Measurements from ENCODE around the gene CTAGE1.
A peak's percentile ranks its signal among the peaks of the same experiment; 100 is the strongest.
"Not testable (repeated sequence)": the region's sequence is repeated elsewhere in the genome, so short reads cannot be mapped to it uniquely, and the experiment has no call there.

Gene CTAGE1

DNA sequence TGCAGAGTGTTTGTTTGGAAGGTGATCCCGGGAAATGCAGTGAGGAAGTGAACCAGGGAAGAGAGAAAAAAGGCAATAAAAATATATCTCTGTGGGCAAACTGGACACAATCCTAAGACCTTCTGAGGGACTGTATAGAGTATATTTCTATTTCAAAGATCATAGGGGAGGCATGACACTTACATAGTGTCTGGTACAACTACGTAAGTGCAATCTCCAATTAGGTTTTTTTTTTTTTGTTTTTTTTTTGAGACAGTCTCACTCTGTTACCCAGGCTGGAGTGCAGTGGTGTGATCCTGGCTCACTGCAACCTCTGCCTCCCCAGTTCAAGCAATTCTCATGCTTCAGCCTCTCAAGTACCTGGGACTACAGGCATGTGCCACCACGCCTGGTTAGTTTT, 24.6 kb downstream of the CTAGE1 start:
- not testable (repeated sequence) for H3K4me3 ChIP-seq (ENCODE audit: low read depth, low read length); H2AFZ ChIP-seq (ENCODE audit: low read length, unreplicated experiment); H3K79me2 ChIP-seq (ENCODE audit: control insufficient read depth, insufficient read depth, low read length, unreplicated experiment); H3K27me3 ChIP-seq (ENCODE audit: insufficient read depth, low read length); H3K36me3 ChIP-seq (ENCODE audit: insufficient read depth, low read length)
- peaks cover 17% of the 10 kb centered on the region for H3K4me1 ChIP-seq (ENCODE audit: control insufficient read depth, insufficient read depth, low read length, unreplicated experiment)
- peak overlapping the region; percentile 92; the same call in 1 of the 2 replicates for H3K27ac ChIP-seq (ENCODE audit: low read depth, low read length)

DNA sequence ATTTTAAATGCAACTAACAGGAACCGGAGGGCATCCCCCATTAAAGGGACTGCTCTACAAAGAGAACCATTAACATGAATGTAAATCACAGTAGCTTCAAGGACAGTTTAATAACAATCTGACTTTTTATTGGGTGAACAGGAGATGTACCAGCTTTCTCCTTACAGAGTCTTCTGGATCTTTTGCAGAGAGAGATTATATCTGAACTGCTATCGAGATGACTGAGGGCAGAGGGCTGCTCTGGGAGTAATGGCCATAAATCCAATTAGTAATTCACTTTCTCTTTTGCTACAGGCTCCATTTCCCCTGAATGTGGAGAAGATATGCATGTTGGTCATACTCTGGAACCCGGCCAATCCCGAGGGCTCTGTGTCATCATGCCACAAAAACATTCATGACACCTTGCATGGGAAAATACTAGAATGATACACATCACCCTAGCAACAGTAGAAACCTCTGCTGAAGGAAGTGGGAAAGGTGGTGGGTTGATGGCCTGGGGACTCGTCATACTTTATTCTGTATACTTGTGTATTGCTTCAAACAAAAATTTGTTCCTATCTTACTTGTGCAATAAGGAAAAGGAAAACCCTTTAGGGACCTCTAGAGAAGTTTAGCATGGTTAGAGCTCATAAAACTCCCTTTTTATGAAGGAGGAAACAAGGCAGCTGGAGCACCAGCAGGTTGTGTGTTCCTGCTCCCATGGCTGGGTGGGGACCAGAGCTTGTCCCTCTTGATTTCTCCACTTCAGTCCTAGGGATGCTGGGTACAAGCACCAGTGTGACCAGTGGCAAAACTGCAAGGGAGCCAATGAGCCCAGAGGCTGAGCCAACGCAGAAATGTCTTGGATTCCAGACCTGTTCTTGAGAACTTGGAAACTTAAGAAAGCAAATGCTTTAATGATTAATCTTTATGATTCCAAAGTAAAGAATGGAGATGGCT, 26.0 kb downstream of the CTAGE1 start:
- no peak overlapping the region; the same call in 1 of the 2 replicates for H3K4me3 ChIP-seq (ENCODE audit: low read depth, low read length)
- no peak overlapping the region for H2AFZ ChIP-seq (ENCODE audit: low read length, unreplicated experiment)
- no peaks in the 10 kb centered on the region for H3K79me2 ChIP-seq (ENCODE audit: control insufficient read depth, insufficient read depth, low read length, unreplicated experiment)
- H3K36me3 ChIP-seq (ENCODE audit: insufficient read depth, low read length): no peaks in the 10 kb centered on the region
- peaks cover 18% of the 10 kb centered on the region for H3K4me1 ChIP-seq (ENCODE audit: control insufficient read depth, insufficient read depth, low read length, unreplicated experiment)
- peak overlapping the region; percentile 92 for H3K27ac ChIP-seq (ENCODE audit: low read depth, low read length)
- H3K27me3 ChIP-seq (ENCODE audit: insufficient read depth, low read length): no peaks in the 10 kb centered on the region

- no peaks in the 10 kb centered on the region for H3K36me3 ChIP-seq (ENCODE audit: insufficient read depth, low read length)
- no peaks in the 10 kb centered on the region for H3K27me3 ChIP-seq (ENCODE audit: insufficient read depth, low read length)
- no peak overlapping the region for H3K4me3 ChIP-seq (ENCODE audit: low read depth, low read length)
- peaks cover 35% of the 10 kb centered on the region for H3K4me1 ChIP-seq (ENCODE audit: control insufficient read depth, insufficient read depth, low read length, unreplicated experiment)
- no peaks in the 10 kb centered on the region for H3K79me2 ChIP-seq (ENCODE audit: control insufficient read depth, insufficient read depth, low read length, unreplicated experiment)
- H2AFZ ChIP-seq (ENCODE audit: low read length, unreplicated experiment): no peak overlapping the region
- no peak overlapping the region for H3K27ac ChIP-seq (ENCODE audit: low read depth, low read length)
These were observed 29.9 kb downstream of the CTAGE1 start for GRCh38 chr18:22387787-22388186.

DNA sequence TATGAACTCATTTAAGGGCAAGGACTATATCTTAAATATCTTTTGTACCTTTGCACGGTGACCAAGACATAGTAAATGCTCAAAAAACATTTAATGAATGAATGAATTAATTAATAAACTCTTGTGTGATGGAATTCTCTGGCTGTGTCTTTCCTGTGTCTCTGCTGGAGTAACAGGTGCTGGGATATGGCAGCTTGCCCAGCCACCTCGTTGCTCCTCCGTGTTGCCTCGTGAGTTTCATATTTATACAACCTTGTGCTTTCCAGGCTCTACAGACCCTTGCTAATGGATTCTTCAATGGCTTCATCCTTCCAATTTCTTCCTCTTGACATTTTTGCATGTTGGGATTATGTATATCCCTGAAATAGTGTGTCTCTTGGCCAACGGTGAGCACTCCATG, 30.4 kb downstream of the CTAGE1 start:
- Histone ChIP-seq H3K36me3 (ENCODE audit: insufficient read depth, low read length) (no peaks in the 10 kb centered on the region), H3K4me3 (ENCODE audit: low read depth, low read length) (no peak overlapping the region), H2AFZ (ENCODE audit: low read length, unreplicated experiment) (no peak overlapping the region), H3K4me1 (ENCODE audit: control insufficient read depth, insufficient read depth, low read length, unreplicated experiment) (peaks cover 34% of the 10 kb centered on the region), H3K79me2 (ENCODE audit: control insufficient read depth, insufficient read depth, low read length, unreplicated experiment) (no peaks in the 10 kb centered on the region), H3K27me3 (ENCODE audit: insufficient read depth, low read length) (no peaks in the 10 kb centered on the region), H3K27ac (ENCODE audit: low read depth, low read length) (no peak overlapping the region)

GRCh38 chr18:22385718-22386117, 32.0 kb downstream of the CTAGE1 start:
- Histone ChIP-seq H2AFZ (ENCODE audit: low read length, unreplicated experiment) (no peak overlapping the region), H3K27ac (ENCODE audit: low read depth, low read length) (peak overlapping the region; percentile 90), H3K79me2 (ENCODE audit: control insufficient read depth, insufficient read depth, low read length, unreplicated experiment) (no peaks in the 10 kb centered on the region), H3K4me3 (ENCODE audit: low read depth, low read length) (no peak overlapping the region), H3K36me3 (ENCODE audit: insufficient read depth, low read length) (no peaks in the 10 kb centered on the region), H3K27me3 (ENCODE audit: insufficient read depth, low read length) (no peaks in the 10 kb centered on the region), H3K4me1 (ENCODE audit: control insufficient read depth, insufficient read depth, low read length, unreplicated experiment) (peaks cover 19% of the 10 kb centered on the region)

DNA sequence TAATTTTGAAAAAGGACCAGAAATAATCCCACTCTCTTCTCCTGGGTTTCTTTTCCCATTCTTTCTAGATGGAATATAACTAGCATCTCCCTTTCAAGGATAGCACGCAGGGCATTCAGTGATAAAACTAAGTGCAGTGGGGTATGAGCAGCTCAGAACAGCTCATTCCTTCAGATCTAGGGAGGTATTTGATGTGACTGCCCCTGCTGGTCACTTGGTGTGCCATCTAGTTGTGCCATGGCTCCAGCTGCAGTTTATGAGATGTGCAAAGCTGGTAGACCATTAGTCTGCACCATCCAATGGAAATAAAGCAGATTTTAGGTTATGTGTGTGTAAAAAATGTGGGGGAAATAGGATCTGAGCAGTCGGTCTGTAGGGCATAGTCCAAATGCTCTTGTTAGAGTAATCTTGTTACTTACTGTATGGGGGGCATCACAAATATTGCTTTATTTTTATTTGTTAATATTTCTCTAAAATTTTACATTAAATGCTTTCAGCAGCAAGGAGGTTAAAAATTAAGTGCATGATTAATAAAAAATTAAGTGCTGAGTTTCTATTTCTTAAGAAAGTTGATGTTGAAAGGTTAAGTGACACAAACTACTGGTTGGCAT, 38.9 kb downstream of the CTAGE1 start:
- Histone ChIP-seq H3K27ac (ENCODE audit: low read depth, low read length) (no peak overlapping the region), H3K4me3 (ENCODE audit: low read depth, low read length) (no peak overlapping the region), H3K4me1 (ENCODE audit: control insufficient read depth, insufficient read depth, low read length, unreplicated experiment) (no peaks in the 10 kb centered on the region), H2AFZ (ENCODE audit: low read length, unreplicated experiment) (no peak overlapping the region), H3K27me3 (ENCODE audit: insufficient read depth, low read length) (no peaks in the 10 kb centered on the region), H3K36me3 (ENCODE audit: insufficient read depth, low read length) (no peaks in the 10 kb centered on the region), H3K79me2 (ENCODE audit: control insufficient read depth, insufficient read depth, low read length, unreplicated experiment) (no peaks in the 10 kb centered on the region)

GRCh38 chr18:22377769-22378168, 39.9 kb downstream of the CTAGE1 start:
- no peak overlapping the region for H3K27ac ChIP-seq (ENCODE audit: low read depth, low read length)
- H3K27me3 ChIP-seq (ENCODE audit: insufficient read depth, low read length): no peaks in the 10 kb centered on the region
- H3K36me3 ChIP-seq (ENCODE audit: insufficient read depth, low read length): no peaks in the 10 kb centered on the region

GRCh38 chr18:22370414-22370813, 47.3 kb downstream of the CTAGE1 start:
- no peaks in the 10 kb centered on the region for H3K79me2 ChIP-seq (ENCODE audit: control insufficient read depth, insufficient read depth, low read length, unreplicated experiment)
- H3K36me3 ChIP-seq (ENCODE audit: insufficient read depth, low read length): no peaks in the 10 kb centered on the region
- no peaks in the 10 kb centered on the region for H3K27me3 ChIP-seq (ENCODE audit: insufficient read depth, low read length)
- H3K27ac ChIP-seq (ENCODE audit: low read depth, low read length): no peak overlapping the region
- H2AFZ ChIP-seq (ENCODE audit: low read length, unreplicated experiment): no peak overlapping the region
- H3K4me1 ChIP-seq (ENCODE audit: control insufficient read depth, insufficient read depth, low read length, unreplicated experiment): no peaks in the 10 kb centered on the region
- no peak overlapping the region for H3K4me3 ChIP-seq (ENCODE audit: low read depth, low read length)

More at GRCh38 chr18:22377769-22378168, 39.9 kb downstream of the CTAGE1 start:
- H3K79me2 ChIP-seq (ENCODE audit: control insufficient read depth, insufficient read depth, low read length, unreplicated experiment): no peaks in the 10 kb centered on the region
- H2AFZ ChIP-seq (ENCODE audit: low read length, unreplicated experiment): no peak overlapping the region
- no peaks in the 10 kb centered on the region for H3K4me1 ChIP-seq (ENCODE audit: control insufficient read depth, insufficient read depth, low read length, unreplicated experiment)
- H3K4me3 ChIP-seq (ENCODE audit: low read depth, low read length): no peak overlapping the region

GRCh38 chr18:22368021-22368420, 49.7 kb downstream of the CTAGE1 start:
- no peaks in the 10 kb centered on the region for H3K27me3 ChIP-seq (ENCODE audit: insufficient read depth, low read length)
- no peak overlapping the region for H3K27ac ChIP-seq (ENCODE audit: low read depth, low read length)
- H3K36me3 ChIP-seq (ENCODE audit: insufficient read depth, low read length): no peaks in the 10 kb centered on the region
- H3K4me1 ChIP-seq (ENCODE audit: control insufficient read depth, insufficient read depth, low read length, unreplicated experiment): no peaks in the 10 kb centered on the region
- H2AFZ ChIP-seq (ENCODE audit: low read length, unreplicated experiment): no peak overlapping the region
- H3K79me2 ChIP-seq (ENCODE audit: control insufficient read depth, insufficient read depth, low read length, unreplicated experiment): no peaks in the 10 kb centered on the region
- no peak overlapping the region for H3K4me3 ChIP-seq (ENCODE audit: low read depth, low read length)

DNA sequence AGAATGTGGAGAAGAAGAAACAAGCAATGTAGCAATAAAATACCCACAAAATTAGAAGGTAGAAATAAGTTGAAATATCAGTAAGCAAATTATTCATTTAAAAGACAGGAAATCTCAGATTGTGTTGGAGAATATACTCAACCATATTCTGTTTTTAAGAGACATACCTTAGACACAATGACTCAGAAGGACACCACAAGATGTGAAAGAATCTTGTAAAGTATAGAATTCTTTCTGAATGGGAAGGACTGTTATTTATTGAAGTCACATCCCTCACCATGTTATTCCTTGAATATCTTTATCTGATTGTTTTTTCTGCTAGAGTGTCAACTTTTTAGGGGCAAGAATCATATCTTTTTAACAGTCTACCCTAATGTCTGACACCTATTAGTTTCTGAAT, 50.4 kb downstream of the CTAGE1 start:
- H3K27ac ChIP-seq (ENCODE audit: low read depth, low read length): no peak overlapping the region
- no peak overlapping the region for H2AFZ ChIP-seq (ENCODE audit: low read length, unreplicated experiment)
- H3K79me2 ChIP-seq (ENCODE audit: control insufficient read depth, insufficient read depth, low read length, unreplicated experiment): no peaks in the 10 kb centered on the region
- no peak overlapping the region for H3K4me3 ChIP-seq (ENCODE audit: low read depth, low read length)
- H3K27me3 ChIP-seq (ENCODE audit: insufficient read depth, low read length): no peaks in the 10 kb centered on the region
- H3K36me3 ChIP-seq (ENCODE audit: insufficient read depth, low read length): no peaks in the 10 kb centered on the region
- H3K4me1 ChIP-seq (ENCODE audit: control insufficient read depth, insufficient read depth, low read length, unreplicated experiment): no peaks in the 10 kb centered on the region
